C4-2B (cell line): Measurements from ENCODE around the gene NUBPL.

Source experiments
- CTCF ChIP-seq: fragments of 450-650 bp; conservative IDR thresholded peaks from 2 replicates; pipeline ENCODE4 v1.5.1; 2017; ENCODE audit warnings: mild to moderate bottlenecking
- ZFX ChIP-seq: fragments of 450-650 bp; IDR thresholded peaks from 2 replicates; pipeline ENCODE4 v1.6.1; 2017

- TF ChIP-seq CTCF: no peak
- TF ChIP-seq ZFX: no peak
These were observed 340.8 kb downstream of the NUBPL start for GRCh38 chr14:31902002-31902401.
